Raji (cell line): ENCODE measurements around the gene SLC8A3.

Experiments used
- POLR2A ChIP-seq: IDR thresholded peaks from 2 replicates; pipeline ENCODE4 v1.6.1; 2011; ENCODE audit warnings: low read depth, low read length, control low read depth; ENCODE audit not compliant: insufficient read depth

The SLC8A3 gene

DNA sequence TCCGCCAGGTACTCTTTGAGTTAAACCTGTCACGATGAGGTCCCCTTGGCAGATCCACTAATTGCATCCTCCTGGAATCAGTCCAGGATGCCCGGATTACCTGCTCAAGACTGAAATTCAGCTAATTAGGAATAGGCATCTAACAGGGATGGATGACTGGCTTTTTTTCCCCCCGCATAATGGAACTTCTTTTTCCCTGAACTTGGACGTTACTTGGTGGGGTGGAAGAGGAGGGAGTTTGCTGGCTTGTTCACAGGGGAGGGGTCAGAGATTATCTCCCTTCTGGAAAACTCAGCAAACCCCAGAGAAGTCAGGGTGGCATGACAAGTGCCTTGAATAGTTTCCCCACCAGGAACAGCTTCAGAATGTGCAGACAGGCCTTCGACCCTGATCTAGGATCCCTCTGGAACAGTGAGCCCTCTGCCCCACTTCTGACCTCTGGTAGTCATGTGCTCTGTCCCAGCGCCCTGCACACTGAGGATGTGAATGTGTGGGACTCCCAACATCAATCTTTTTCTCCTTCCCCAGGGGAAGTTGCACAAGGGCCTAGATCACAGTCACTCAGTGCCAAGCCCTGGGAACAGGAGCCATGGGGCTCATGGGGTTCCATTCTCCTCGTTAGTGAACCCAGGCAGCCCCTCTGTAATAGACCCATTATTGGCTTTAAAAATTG is 167.1 kb downstream of the SLC8A3 start:
- no peak for TF ChIP-seq POLR2A

DNA sequence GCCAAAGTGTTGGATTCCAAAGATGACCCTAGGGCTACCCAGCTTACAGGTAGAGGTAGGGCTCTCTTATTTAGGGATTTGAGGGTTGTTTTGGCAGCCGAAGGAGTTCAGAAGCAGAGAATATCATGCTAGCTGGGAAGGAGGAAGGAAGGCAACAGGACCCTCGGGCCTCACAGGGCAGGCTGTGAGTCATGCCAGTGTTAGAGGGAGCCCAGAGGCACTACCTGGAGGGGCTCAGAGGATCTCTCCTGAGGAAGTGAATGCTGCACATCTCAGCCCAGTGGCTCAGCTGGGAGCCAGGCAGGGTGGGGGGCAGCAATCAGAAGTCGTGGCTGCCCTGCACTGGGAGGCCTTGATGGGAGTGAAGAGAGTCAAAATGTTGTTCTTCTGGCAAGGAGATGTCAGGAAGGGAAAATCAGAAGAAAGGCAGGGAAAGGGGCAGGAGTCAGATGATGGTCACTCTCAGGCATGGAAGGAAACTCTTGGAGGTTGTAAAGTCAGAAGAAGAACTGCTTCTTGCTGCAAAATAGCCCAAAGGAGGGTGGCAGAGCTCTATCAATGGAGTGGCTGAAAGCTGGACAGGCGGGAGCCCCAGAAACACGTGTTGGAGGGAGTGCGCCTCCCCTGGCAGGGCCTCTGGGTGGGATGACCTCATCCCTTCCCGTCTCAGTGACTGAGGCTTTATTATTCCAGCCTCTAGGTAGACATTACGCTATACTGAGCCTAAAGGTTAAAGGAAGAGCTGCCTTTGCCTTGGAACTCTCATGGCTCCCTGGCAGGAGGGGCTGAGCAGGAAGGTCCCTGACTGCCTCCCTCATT is 168.2 kb downstream of the SLC8A3 start:
- TF ChIP-seq POLR2A: no peak

DNA sequence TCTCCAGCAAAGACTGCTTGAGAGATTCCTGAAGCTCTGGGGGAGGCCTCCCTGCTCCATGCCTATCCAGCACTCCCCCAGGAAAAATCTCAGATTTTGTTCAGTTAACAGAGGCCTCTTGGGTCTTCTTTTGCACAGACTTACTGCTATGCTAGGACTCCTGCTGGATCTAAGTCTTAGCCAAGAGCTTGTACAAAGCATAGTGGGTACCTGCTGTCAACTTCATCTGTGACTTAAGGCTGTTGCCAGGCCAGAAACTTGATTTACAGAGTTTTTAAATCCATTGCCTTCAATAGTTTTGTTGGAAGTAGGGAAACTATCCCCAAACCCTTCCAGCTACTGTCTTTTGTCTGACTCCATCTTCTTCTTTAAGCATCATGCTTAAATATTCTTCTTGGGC is 169.1 kb downstream of the SLC8A3 start:
- no peak for TF ChIP-seq POLR2A

DNA sequence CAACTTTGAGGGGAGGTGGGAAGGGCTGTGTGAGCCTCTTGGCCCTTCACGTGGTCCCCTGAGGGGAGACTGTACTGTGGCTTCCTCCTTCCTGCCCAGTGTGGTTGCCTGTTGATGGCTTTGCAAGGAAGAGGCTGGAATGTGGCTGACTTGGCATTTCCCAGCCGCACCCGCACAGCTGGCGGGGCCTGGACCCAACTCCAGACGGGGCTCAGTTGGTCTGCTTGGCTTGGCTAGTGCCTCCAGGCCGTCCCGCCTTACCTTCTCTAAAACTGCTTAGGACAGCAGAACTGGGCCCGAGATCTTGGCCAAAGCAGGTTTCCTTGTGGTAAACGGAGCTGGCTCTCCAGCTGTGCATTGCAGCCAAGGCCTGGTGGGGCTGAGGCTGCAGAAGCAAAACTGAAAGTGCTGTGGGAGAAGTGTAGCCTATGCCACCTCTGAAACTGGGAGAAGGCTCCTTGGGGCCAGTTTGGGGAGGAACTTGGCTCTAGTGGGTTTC is 170.0 kb downstream of the SLC8A3 start:
- TF ChIP-seq POLR2A: no peak

DNA sequence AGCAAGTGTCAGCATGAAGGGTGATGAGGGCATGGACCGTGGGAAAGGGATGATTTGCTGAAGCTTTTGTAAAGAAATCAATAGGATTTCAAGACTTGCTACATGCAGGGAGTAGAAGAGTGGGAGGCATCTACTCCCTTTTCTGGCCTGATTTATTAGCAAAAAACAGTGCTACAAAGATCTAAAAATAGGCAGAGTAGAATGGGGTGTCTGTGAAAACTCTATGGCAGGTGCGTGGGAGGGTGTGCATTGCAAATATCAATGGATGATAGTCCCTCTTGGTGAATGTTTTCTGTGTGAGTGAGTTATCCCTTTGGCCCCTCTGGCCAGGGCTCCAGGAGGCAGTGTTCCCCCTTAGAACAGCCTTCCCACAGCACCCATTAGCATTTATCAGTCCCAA is 170.5 kb downstream of the SLC8A3 start:
- TF ChIP-seq POLR2A: no peak

DNA sequence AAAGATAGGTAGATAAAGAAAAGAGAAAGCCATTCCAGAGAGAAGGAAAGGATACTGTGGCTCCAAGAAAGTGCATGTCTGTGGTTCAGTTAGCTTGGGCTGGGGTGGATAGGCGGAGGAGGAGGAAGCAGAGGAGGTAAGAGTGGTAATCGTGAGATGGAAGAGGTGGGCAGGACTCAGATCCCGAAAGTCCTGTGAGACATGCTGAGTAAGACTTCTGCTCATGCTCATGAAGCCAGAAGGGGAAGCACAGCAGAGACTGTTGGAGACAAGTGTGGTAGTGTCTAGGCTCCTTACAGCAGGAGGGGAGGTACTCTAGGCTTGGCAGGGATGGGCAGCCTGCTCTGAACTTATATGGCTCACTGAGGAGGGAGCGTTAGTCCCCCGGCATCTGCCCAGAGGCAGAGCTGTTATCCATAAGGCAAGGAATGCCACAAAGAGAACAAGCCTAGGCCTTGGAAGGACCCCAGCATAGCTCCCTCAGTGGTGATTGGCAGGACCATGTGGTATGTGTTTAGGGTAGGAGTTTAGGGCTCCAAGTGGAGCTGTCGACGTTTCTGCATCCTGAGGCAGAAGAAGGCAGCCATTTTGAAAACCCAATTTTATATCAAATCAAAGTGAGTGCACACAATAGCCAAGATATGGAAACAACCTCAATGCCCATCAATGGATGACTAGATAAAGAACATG is 174.2 kb downstream of the SLC8A3 start:
- no peak for TF ChIP-seq POLR2A

DNA sequence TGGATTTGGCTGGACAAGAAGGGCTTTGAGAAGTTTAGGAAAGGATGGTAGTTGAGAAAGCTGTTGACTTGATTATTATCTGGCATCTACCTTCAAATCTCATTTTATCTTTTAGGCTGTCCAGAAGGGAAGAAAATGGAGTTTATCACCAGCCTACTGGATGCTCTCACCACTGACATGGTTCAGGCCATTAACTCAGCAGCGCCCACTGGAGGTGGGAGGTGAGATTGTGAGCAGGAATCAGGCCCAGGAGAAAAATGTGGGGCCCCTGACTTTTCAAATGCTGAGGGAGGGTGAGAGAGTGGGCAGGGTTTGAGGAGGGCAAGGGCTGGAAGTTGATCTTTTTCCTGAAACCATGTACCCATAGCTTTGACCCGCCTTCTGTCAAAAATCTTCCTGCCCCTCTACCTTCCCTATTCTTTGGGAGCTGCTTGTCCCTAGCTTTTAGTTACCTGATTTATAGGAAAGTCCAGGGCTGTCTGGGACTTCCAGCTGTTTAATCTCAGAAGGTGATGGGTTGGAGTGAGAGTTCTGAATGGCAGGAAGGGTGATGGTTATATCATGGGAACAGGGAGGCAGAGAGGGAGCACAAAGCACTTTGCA is 175.4 kb downstream of the SLC8A3 start:
- no peak for TF ChIP-seq POLR2A

DNA sequence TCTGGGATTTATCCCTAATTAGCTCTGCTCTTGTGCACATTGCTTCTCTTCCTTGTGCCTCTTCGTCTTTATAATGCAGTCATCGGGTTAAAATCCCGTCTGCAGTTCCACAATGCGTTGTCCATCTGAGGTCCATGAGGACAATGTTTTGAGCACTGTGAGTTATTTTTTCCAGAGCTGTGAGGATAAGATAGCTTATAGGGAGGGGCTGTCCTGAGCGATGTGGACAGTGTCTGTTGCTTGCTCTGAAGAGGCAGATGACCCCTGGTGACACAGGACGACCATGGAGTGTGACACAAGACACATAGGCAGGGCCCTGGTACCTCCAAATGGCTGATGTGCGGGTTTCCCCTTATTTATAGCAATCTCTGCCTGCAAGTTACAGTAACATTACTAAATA is 177.0 kb downstream of the SLC8A3 start:
- no peak for TF ChIP-seq POLR2A

DNA sequence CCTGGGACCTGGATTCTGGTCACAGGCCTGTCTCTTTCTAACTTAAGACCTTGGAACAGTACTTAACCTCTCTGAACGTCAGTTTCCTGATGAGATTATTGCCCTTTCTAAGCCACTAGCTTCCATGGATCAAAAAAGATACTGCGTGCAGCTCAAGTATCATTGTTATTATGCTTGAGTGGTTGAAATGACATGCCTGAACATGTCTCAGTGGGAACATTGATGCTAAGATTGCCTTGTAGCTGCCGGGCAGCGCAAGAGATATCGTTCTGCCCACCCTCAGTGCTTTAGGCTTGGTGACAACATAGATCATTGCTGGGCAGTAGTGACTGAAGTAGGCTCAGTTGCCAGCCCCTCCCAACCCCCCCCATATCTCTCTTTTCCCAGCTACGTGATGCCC is 177.7 kb downstream of the SLC8A3 start:
- no peak for TF ChIP-seq POLR2A

DNA sequence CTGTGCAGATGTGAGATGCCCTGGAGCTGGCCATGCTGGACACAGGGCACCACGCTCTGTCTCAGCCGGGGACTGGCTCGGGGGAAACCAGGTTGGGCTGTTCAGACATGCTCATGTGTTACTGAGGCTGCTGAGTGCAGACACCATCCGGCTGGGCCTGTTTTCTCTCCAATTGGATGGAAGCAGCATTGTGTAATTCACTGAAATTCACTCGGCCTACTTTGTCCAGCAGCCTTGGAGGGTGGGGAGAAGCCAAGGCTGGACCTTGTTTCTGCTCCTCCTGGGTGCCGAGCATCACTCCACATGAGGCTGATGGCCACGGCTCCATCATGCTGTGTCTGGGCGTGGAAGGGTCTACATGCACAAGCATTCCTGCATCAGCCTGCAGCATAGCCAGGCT is 178.8 kb downstream of the SLC8A3 start:
- no peak for TF ChIP-seq POLR2A

DNA sequence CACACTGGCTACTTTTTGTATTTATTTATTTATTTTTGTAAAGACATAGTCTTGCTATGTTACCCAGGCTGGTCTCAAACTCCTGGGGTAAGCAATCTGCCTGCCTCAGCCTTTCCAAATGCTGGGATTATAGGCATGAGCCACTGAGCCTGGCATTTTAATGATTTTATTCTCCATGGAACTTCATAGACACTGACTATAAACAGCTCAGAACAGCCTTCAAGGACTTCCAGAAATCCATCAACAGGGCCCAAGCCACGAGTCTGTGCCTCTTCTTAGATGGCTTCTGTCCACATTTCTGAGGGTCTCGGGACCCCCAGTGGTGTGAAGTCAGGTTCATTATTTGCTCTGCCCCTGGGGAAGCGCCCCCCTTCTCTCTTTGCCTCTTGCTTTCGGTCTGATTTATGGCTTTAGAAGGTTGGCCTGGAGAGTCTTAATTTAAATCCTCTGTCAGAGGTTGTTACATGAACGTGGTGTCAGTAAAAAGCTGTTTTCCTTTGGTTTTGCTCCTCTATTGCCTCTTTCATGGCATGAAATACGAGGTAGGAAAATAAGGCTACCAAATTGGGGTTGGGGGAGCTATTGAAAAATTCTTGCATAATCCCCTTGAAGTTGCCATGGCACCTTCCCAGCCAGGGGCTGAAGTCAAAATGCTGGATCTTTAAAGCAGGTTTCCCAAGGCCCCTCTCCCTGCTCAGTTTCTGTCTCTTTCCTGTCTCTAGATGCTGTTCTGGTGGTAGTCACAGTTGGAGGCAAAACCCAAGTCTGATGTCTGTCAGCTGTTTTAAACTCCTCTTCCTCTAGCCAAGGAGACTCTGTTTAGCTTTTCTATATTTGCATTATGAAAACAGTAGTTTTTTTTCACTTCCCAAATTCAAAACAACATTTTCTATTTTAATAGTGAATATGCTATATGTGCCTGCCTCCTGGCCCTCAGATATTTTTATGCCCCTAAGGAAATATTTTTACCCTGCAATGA is 180.2 kb downstream of the SLC8A3 start:
- TF ChIP-seq POLR2A: no peak

DNA sequence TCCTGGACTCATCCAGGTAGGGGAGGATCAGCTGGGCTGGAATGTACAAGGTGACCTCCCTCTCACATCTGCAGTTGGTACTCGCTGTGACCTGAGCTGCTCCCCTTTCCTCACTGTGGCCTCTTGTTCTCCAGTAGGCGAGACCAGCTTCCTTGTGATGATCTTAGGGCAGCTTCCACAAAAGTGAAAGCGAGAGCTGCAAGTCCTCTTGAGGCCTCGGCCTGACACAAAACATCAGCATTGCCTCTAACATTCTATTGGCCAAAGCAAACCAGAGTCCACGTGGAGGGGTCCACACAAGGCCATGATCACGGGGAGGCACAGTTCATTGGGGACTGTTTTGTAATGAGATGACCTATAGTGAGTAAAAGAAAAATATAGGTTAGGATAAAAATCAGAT is 182.1 kb downstream of the SLC8A3 start:
- TF ChIP-seq POLR2A: no peak

DNA sequence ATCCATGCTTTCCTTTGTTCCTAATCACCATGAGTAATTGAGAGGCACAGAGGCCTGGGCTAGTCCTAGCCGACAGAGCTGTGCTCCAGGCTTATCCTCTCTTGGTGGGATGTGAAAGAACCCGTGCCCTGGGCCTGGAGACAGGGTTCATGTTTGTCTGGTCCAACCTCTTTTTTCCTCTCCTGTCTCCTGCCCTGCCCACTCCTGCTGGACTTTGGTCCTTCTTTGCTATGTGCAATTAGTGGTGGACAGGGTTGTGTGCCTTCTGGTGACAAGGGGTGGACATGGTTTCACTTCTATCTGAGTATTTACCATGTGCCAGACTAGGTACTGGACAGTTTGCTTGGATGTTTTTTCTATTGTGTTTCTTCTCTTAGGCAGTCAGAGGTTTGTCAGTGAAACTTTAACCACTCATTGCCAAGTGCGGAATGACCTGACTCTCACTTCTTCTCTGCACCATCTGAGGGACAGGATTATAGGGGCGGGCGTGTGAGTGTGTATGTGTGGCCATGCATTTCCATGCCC is 183.4 kb downstream of the SLC8A3 start:
- TF ChIP-seq POLR2A: no peak

DNA sequence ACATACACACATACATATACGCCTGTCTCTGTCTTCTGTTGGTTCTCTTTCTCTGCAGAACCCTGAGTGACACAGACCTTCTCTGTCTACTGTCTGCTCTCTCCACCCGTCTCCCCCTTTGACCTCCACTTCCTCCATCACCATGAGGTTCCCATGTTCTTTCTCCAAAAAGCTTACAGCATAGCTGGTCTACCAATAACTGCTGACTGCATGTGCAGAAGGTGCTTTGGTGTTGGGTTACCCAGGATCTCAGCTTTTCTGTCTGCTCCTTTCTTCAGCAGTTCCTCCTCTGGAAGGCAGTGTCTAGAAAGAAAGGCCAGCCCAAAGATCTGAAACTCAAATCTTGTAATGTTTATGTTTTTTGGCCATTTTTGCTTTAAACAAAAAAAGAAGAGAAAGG is 184.0 kb downstream of the SLC8A3 start:
- no peak for TF ChIP-seq POLR2A
